HG03196 (cell line): ENCODE data around the gene ATXN7L2.
"Not testable (repeated sequence)": the region's sequence is repeated elsewhere in the genome, so short reads cannot be mapped to it uniquely, and the experiment has no call there.

Experiments used
- ATAC-seq: cut with Tn5 transposase; IDR thresholded peaks from one replicate; pipeline ENCODE4 v1.9.1; 2021; ENCODE audit not compliant: unreplicated experiment

The ATXN7L2 gene, protein sequence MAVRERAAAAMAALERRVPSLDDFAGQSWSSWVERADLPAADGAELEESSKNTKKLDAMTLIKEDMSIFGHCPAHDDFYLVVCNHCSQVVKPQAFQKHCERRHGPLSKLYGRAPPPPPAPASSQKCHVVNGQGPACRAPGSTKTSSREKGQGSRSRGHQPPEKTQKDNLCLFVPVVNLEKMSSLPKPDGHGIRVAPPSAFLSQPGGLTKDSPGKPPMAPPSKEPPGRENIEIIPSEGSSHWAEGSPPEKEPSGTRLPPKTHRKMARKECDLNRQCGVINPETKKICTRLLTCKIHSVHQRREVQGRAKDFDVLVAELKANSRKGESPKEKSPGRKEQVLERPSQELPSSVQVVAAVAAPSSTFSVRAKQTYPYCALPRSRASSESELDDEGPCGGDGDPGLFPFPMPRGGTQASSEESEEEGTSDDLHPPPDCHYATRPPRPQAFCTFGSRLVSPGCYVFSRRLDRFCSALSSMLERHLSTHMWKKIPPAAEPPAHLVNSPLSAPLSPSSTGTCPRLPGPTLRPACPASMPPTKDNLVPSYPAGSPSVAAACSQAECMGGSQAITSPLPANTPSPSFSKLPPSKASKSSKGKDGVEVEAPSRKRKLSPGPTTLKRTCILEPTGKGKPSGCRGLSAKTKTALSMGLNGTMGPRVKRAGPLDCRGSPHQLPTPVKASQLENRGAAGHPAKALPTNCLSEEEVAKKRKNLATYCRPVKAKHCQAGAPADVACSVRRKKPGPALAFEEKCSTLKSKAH

DNA sequence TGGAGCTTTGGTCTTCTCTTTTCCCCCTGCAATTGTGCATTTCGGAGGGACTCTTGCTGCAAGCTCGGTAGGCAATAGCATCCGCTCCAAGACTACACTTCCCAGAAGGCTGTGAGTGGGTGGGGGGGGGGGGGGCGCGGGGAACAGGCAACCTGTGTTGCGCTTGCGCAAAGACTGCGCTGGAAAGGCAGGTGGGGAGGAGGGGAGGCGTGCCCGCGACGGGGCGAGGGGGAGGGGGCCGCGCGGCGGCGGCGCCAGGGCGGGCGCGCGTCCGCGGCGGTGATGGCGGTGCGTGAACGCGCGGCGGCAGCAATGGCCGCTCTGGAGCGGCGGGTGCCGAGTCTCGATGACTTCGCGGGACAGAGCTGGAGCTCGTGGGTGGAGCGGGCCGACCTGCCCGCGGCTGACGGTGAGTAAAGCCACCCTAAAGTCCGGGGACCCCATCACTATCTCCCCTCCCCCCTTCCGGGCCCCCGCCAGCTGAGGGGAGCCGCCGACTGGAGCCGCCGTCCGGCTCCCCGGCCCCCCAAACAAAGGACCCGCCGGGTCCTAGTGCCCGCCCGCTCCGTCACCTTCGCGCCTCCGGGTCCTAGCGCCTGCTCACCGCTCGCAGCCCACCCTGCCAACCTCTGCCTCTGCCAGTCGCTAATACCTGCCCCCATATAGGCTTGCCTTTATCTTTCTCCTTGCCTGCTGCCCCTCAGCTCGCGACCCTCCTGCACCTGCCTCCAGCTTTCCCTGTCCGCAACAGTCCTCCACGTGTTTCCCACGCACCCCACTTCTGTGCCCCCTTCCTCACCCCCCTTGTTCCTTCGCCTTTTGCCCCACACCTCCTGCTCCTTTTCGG, at the start of gene ATXN7L2:
ATXN7L2 (plus strand) TSS at position 234 of the 847 bp plus-strand sequence; CDS start at position 283, 49 bp downstream.
- ATAC-seq: peak; percentile 61

DNA sequence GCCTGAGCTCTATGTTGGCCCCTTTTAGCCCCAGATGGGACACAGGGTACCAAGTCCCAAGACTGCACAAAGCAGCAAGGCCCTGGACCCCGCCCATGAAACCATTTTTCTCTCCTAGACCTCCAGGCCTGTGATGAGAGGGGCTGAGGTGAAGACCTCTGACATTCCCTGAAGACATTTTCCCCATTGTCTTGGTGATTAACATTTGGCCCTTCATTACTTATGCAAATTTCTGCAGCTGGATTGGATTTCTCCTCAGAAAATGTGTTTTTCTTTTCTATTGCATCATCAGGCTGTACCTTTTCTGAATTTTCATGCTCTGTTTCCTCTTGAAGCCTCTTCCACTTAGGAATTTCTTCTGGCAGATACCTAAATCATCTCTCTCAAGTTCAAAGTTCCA, 49.2 kb upstream of the ATXN7L2 start:
- no peak for ATAC-seq

DNA sequence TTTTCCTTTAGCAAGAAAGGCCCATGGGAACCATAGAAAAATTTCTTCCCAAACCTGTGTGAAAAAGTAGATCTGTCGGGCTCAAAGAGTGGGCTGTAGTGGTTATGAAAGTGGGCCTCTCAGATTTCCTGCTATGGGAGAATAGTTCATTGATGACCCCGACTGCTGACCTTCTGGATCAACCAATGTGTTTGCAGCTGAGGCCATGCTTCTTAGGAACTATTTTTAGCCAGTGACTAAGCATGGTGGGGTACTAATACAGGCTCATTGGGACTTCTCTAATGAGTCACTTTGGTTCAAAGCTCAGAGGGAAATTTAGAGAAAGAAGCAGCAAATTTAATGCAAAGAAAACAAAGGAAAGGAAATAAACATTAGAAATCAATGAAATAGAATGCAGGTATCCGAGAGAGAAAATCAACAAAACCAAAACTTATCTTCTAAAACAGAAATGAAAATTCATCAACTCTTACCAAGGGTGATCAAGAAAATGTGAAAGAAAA, 44.9 kb upstream of the ATXN7L2 start:
- ATAC-seq: no peak

DNA sequence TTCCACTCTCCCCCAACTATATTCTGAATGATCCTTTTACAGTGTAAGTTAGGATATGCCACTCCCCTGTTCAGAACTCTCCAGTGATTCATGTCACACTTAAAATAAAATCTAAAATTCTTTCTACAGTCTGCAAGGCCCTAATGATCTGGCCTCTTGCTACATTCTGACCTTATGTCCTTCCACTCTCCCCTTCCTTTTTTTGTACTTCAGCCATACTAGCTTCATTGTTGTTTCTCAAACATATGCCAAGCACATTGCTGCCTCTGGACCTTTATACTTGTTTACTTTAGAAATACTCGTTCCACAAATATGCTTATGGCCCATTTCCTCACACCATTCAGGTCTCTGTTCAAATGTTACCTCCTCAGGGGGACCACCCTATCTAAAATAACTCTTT, 42.6 kb upstream of the ATXN7L2 start:
- ATAC-seq: no peak

DNA sequence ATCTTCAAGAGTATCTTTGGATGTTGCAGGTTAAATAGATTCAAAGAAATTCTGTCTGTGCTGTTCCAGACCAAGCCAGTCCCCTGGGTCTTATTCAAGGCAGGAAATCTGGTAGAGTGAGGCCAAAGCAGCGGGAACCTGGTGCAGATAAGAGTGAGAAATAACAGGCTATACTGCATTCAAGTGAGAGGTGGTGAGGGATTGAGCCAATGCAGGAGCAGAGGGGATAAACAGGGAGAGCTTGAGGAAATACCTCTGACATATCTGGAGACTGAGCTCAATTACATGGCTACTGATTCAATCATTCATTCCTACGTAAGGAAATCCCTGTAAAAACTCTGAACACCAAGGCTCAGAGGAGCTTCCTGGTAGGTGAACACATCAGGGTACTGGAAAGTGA, 40.2 kb upstream of the ATXN7L2 start:
- ATAC-seq: no peak

DNA sequence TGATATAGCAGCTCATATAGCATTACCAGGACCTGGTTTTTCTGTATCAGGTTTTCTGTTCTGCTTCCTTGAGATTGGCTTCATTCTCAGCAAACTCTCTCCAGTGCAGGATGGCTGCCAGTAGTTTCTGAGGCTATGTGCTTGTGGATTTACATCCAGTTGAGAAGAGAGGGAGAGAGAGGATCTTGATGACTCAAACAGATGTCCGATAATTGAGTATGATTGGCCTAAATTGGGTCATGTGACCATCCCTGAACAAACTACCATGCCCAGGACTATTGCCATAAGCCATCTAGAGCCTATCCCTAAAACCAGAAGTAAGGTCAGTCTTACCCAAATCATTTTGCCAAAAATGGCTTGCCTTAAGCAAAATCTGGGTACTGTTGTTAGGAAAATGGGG, 39.4 kb upstream of the ATXN7L2 start:
- no peak for ATAC-seq

DNA sequence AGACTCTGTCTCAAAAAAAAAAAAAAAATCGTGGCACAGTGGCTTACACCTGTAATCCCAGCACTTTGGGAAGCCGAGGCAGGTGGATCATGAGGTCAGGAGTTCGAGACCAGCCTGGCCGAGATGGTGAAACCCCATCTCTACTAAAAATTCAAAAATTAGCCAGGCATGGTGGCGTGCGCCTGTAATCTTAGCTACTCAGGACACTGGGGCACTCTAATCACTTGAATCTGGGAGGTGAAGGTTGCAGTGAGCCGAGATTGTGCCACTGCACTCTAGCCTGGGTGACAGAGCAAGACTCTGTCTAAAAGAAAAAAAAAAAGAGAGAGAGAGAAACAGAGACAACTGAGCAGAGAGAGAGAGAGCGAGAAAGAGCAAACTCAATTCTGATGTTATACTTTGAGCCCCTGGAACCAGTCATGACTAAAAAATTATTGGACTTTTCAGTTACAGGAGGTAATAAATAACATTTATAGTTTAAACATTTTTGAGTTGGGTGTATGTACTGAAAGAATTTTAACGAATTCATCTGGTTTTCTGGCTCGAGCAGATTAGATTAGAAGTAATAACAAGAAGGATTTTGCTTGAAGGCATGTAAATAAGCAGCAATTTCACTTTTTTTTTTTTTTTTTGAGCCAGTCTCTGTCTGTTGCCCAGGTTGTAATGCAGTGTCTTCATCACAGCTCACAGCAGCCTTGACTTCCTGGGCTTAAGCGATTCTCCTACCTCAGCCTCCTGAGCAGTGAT, 37.6 kb upstream of the ATXN7L2 start:
- not testable (repeated sequence) for ATAC-seq

DNA sequence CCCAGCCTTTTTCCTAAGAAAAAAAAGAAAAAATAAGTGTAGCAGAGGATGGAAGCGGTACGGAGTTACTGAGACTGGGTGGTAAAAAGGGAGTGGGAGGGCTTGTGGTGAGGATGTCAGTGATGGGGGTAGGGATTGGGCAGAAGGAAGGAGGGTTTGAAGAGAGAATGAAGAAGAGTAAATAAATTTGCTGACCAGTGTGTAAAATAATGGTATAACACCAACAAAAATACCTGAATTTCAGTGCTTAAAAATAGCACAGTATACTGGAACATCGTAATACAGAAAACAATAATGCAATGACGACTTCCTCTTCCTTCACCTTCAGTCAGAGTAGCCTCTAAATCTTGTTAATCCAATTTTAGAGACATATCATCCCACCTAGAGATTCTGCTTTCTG, 36.2 kb upstream of the ATXN7L2 start:
- ATAC-seq: no peak

DNA sequence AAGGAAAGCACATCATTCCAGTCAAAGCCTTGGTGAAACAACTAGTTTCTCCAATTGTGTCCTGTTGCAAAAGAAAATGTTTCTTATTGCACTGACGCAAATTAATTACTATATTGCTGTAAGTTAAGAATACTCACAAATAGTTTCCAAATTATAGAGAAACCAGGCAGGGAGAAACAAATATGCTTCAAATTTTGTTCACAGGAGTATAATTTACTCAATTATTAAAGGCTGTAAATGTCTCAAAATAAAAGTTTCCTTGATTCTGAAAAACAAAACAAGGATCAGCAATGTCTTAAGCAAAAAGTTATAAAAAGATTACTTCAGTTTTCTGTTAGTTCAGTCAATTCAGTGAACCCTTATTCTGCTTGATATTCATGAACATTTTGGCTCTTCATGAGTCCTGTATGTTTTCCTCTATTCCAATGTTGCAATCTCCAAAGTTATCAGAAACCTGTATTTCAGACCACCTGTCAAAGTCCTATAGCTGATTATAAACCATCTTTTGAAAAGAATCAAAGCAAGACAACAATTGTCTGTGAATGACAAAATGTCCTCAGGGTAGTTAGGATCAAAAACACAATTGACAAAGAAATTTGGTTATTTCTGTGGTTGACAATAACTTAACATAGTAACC, 29.1 kb upstream of the ATXN7L2 start:
- no peak for ATAC-seq

DNA sequence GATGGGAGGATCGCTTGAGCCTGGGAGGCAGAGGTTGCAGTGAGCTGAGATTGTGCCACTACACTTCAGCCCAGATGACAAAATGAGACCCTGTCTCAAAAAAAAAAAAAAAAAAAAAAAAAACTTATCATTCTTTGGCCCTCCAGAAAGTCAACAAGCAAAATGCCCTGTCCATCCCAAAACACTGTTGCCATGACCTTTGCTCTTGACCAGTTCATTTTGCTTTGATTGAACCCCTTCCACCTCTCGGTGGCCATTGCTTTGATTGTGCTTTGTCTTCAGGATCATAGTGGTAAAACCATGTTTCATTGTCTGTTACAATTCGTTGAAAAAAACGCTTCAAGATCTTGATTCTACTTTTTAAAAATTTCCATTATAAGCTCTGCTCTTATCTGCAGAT, 25.9 kb upstream of the ATXN7L2 start:
- no peak for ATAC-seq

DNA sequence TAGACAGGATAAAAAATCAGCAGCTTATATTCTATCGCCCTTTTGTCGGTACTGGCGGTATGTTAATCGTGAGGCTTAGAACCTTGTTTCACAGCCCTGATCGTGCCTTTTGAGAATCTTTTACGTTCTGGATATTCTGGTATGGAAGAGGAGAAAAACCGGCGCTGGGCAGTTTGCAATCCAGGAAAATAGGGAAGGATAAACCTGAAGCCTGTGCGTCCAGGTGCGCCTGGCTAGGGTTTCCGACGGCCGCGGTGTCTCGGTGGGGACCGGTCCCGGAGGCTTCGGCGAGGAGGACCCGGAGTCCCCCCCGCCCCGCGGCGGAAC, 17.6 kb upstream of the ATXN7L2 start:
- no peak for ATAC-seq

DNA sequence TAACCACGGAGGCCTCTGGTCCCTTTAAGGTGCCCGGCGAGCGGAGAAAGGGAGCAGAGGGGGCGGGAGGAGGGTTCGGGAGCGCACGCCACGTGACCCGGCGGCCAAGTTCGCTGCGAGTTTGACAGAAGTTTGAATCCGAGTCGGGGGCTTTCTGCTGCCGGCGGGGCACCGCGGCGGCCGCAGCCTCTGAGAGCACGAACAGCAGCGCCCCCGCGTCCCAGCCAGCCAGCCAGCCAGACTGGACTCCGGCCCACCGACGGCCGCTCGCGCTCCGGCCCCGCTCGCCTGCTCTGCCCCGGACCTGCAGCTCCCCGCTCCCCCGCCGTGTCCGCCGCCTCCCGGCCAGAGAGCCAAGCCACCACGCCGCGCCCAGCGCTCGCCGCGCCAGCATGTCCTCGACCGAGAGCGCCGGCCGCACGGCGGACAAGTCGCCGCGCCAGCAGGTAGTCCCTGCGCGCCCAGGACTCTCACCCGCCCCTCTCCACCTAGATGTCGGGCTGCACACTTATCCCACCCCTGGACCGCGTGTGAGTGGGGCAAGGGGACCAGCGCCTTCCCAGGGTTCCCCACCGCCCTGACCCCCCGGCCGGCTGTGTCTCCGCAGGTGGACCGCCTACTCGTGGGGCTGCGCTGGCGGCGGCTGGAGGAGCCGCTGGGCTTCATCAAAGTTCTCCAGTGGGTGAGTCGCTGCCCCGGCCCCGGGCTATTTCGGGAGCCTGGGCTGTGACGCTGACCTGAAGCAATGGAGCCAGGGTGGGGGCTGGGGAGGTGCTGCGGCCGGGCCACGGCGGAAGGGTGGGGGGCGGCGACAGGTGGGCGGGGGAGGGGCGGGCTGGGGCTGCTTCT, 17.0 kb upstream of the ATXN7L2 start, which contains the start of gene SYPL2:
SYPL2 (plus strand) TSS at position 95 of the 849 bp plus-strand sequence; CDS start at position 393, 298 bp downstream.
- no peak for ATAC-seq

DNA sequence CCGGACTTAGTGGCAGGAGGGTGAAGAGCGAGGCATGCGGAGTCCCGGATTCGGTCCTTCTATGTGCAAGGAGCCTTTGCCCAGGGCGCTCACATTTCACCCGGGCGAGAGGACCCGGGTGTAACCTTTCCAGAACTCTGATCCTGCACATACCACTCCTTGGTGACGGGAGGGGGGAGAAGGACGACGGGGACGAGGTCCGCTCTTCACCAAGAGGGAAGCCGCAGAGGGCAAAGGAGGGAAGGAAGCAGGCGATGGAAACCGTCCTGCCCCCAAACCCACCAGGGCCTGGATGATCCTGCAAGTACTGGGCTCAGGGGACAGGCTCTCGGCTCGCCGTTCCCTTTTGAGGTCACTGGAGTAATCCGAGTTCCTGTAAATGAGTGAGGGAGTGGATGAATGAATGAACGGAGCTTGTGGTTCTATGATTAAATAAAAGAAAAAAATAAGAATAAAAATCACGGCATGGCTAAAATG, 16.4 kb upstream of the ATXN7L2 start:
- no peak for ATAC-seq

DNA sequence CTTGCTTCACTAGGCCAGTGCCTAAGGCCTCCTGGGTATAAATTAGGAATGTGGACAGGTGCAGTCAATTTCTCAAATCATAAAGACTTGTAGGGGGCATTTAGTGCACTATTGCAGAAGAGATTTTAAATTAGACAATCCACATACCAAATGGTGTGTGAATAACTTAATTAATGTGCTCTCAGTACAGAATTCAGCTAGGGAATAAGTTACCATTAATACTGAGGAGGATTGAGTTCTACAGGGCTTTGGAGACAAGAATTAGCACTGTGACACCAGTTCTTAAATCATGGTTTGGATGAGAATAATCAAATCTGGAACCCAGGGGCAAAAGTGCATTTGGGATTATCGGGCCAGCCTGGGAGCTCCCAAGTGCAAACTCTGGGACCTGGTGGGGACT, 15.6 kb upstream of the ATXN7L2 start:
- ATAC-seq: no peak

DNA sequence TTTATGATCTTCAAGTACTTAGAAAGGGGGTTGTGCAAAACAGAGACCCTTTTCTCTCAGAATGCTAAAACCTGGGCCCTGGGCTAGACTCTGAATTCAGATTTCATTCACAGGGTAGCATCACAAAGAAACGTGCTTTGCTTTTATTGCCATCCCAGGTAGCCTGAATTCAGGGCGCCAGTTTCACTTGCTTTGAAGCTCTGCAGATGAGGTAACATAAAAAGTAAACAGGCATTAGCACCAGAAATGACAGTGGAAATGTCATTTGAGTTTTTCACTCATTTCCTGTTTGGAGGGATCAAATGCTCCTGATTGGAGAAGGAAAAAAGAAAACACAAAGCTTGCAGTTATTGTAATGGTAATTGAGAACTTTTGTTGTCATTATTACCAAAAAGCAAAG, 14.8 kb upstream of the ATXN7L2 start:
- ATAC-seq: no peak

DNA sequence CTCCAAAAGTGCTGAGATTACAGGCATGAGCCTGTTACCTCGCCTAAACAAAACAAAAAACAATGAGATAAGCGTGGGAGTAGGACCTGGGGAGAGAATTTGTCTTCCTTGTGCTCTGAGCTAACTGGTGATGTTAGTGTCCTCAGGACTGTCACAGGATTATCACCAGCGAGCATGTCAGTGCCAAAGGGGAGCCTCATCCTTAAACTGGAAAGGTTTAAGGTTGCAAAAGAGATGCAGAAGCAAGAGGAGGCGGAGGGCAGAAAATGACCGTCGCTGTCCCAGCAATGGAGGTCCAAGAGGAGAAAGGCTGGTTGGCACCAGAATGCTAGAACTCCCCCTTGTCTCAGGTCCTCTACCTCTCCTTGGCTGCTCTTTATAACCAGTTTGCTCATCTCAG, 13.5 kb upstream of the ATXN7L2 start:
- ATAC-seq: no peak

DNA sequence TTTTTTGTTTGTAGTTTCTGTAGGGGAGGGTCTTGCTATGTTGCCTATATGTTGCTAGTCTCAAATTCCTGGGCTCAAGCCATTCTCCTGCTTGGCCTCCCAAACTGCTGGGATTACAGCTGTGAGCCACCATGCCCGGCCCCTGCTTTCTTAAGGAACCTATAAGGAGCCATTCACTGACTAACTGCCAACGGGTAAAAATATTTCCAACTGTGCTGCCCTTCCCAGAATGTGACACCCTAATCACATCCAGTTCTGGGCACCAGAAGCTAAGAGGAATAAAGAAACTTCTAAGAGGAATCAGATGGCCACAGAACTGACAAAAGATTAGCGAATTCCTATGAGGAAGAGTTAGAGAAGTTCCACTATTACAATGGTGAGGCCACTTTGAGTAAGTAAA, 10.9 kb upstream of the ATXN7L2 start:
- no peak for ATAC-seq

DNA sequence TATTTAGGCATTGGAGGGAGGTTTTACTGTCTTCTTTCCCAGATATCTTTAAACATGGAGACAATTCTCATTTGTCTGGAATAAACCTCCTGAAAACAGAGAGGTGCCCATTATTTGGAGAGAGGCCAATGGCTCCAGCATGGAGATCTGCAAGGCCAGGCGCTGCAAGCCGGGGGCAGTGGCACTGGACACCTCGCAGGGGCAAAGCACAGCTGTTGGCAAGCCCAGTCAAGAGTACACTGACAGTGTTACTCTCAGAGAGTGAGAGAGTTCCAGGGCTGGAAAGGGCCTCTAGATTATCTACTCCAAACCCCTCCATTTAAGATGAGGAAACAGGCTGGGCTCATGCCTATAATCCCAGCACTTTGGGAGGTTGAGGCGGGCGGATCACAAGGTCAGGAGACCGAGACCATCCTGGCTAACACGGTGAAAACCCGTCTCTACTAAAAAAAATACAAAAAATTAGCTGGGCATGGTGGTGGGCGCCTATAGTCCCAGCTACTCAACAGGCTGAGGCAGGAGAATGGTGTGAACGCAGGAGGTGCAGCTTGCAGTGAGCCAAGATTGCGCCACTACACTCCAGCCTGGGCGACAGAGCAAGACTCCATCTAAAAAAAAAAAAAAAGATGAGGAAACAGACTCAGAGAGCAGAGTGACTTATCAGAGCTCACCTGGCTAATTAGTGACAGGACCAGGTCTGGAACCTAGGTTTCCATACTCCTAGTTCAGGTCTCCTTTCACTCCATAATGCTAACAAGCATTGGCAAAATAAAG, 10.2 kb upstream of the ATXN7L2 start:
- ATAC-seq: not testable (repeated sequence)
